HG03196 (cell line): Measurements from ENCODE around the gene RPA1.
"Not testable (repeated sequence)": the region's sequence is repeated elsewhere in the genome, so short reads cannot be mapped to it uniquely, and the experiment has no call there.

Source experiments
- ATAC-seq: cut with Tn5 transposase; IDR thresholded peaks from one replicate; pipeline ENCODE4 v1.9.1; 2021; ENCODE audit not compliant: unreplicated experiment

The RPA1 gene

GRCh38 chr17:1875597-1875996 is 45.8 kb downstream of the RPA1 start:
- ATAC-seq: no peak

GRCh38 chr17:1878419-1879121 is 48.8 kb downstream of the RPA1 start:
- ATAC-seq: no peak

GRCh38 chr17:1880851-1881630 is 51.2 kb downstream of the RPA1 start:
- no peak for ATAC-seq

GRCh38 chr17:1882836-1883235 is 53.0 kb downstream of the RPA1 start:
- no peak for ATAC-seq

GRCh38 chr17:1883536-1883935 is 53.7 kb downstream of the RPA1 start:
- ATAC-seq: no peak

- no peak for ATAC-seq
Measured at GRCh38 chr17:1888741-1889140, 58.9 kb downstream of the RPA1 start.

- ATAC-seq: no peak
Measured at GRCh38 chr17:1890758-1891450, 61.1 kb downstream of the RPA1 start.

GRCh38 chr17:1894753-1895339 is 65.0 kb downstream of the RPA1 start:
- no peak for ATAC-seq

GRCh38 chr17:1895479-1895878 is 65.7 kb downstream of the RPA1 start:
- not testable (repeated sequence) for ATAC-seq

GRCh38 chr17:1896243-1897104 is 66.7 kb downstream of the RPA1 start:
- no peak for ATAC-seq

- ATAC-seq: no peak
Measured at GRCh38 chr17:1897105-1897656, 67.4 kb downstream of the RPA1 start.

- ATAC-seq: no peak
Measured at GRCh38 chr17:1898332-1898731, 68.5 kb downstream of the RPA1 start.

- no peak for ATAC-seq
Measured at GRCh38 chr17:1898872-1899271, 69.1 kb downstream of the RPA1 start.

GRCh38 chr17:1899403-1900000 is 69.7 kb downstream of the RPA1 start:
- no peak for ATAC-seq

GRCh38 chr17:1904273-1905182 is 74.7 kb downstream of the RPA1 start:
- ATAC-seq: no peak

GRCh38 chr17:1905190-1905913 is 75.5 kb downstream of the RPA1 start:
- no peak for ATAC-seq

- ATAC-seq: no peak
Measured at GRCh38 chr17:1906662-1907101, 76.9 kb downstream of the RPA1 start.

- ATAC-seq: no peak
Measured at GRCh38 chr17:1907216-1907631, 77.4 kb downstream of the RPA1 start.
